ENCODE data around the gene CFAP97D1. TPM values are rescaled to one million over a fixed set of nuclear protein-coding genes. Genes with fewer than 3 reads are reported as not detected.

CFAP97D1 gene
- total and polyA plus RNA-seq, 8 donors: 0.06 to 0.11 (median 0.07) TPM; not detected in 4

DNA sequence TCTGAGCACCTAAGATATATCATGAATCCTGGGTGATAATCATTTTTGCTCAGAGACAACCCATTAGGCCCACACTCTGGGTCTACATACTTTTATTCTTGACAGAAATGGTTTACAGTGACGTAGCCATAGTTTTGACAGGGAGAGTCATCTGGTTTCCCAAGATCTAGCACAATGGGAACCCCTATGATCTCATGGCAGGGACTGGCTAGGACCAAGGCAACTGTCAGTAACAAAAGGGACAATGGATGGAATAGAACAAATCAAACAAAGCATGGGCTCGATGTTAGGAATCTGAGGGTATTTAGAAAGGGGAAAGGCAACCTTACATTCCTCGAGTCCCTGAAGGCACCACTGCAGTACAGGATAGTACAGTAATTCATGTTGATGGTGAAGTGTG, 20.5 kb downstream of the CFAP97D1 start:
- no peak overlapping the region for H3K4me3 ChIP-seq
- no peak overlapping the region for H3K27ac ChIP-seq
- ATAC-seq (no peak), DNase-seq (no peak)
- no peaks in the 10 kb centered on the region for H3K27me3 ChIP-seq
- H3K36me3 ChIP-seq: no peaks in the 10 kb centered on the region
- H3K9me3 ChIP-seq: no peaks in the 10 kb centered on the region
- TF ChIP-seq, protein P1, sequence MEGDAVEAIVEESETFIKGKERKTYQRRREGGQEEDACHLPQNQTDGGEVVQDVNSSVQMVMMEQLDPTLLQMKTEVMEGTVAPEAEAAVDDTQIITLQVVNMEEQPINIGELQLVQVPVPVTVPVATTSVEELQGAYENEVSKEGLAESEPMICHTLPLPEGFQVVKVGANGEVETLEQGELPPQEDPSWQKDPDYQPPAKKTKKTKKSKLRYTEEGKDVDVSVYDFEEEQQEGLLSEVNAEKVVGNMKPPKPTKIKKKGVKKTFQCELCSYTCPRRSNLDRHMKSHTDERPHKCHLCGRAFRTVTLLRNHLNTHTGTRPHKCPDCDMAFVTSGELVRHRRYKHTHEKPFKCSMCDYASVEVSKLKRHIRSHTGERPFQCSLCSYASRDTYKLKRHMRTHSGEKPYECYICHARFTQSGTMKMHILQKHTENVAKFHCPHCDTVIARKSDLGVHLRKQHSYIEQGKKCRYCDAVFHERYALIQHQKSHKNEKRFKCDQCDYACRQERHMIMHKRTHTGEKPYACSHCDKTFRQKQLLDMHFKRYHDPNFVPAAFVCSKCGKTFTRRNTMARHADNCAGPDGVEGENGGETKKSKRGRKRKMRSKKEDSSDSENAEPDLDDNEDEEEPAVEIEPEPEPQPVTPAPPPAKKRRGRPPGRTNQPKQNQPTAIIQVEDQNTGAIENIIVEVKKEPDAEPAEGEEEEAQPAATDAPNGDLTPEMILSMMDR (IDR thresholded peaks at IDR 0.05): no peak
- intact Hi-C loops (cut with DNase I): no loop called here
- no peaks in the 10 kb centered on the region for H3K4me1 ChIP-seq

DNA sequence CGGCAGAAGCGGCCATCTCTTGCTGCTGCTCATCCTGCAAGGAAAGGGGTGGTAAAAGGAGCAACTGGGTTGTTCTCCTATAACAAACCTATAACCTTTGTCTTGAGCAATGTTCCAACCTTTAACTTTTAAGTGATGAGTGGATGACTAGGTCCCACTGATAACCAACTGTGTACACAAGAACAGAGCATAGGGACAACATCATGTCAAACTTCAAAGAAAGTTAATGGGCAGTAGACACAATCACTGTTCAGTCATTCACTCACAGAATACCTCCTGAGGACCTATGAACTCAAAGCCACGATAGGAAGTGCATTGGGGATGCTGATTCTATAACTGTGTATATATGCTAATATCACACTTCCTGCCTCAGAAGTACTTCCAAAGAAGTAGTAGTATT, 21.6 kb downstream of the CFAP97D1 start:
- intact Hi-C loops (cut with DNase I): no loop called here
- Histone ChIP-seq H3K4me1 (no peaks in the 10 kb centered on the region), H3K4me3 (no peak overlapping the region), H3K27me3 (no peaks in the 10 kb centered on the region), H3K27ac (no peak overlapping the region), H3K36me3 (peaks cover 0 to 8% of the 10 kb centered on the region in 2 donors), H3K9me3 (no peaks in the 10 kb centered on the region)
- DNase-seq (no peak), ATAC-seq (no peak)
- TF ChIP-seq, protein P1 (IDR thresholded peaks at IDR 0.05): no peak

DNA sequence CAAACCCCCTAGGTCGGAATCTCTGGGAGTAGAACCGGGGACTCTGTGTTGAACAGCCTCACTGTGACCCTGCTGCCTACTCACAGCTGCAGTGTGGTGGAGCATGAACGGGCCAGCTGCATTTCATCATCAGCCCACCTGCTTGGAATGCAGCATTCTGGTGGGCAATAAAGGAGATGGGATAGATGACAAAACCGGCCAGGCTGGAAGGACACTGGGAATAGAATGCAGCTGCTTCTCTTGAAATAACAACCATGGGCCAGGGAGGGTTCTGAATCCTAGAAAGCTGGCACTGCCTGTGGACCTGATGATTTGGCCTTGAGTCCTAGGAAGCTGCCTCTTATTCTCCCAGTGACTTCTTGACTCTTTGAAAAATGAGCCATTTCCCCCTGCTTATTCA, 23.5 kb downstream of the CFAP97D1 start:
- H3K9me3 ChIP-seq: no peaks in the 10 kb centered on the region
- no peak overlapping the region for H3K4me3 ChIP-seq
- no peak for ATAC-seq
- intact Hi-C loops (cut with DNase I): no loop called here
- no peak for DNase-seq
- peaks cover 0 to 13% of the 10 kb centered on the region in 2 donors for H3K36me3 ChIP-seq
- TF ChIP-seq, protein P1 (IDR thresholded peaks at IDR 0.05): no peak
- no peaks in the 10 kb centered on the region for H3K27me3 ChIP-seq
- no peaks in the 10 kb centered on the region for H3K4me1 ChIP-seq
- H3K27ac ChIP-seq: no peak overlapping the region

GRCh38 chr17:43805117-43805516, 24.9 kb downstream of the CFAP97D1 start:
- H3K9me3 ChIP-seq: no peaks in the 10 kb centered on the region
- no peak overlapping the region for H3K27ac ChIP-seq
- peaks cover 0 to 23% of the 10 kb centered on the region in 2 donors for H3K36me3 ChIP-seq
- TF ChIP-seq, protein P1 (IDR thresholded peaks at IDR 0.05): no peak
- H3K4me3 ChIP-seq: no peak overlapping the region
- no peaks in the 10 kb centered on the region for H3K4me1 ChIP-seq
- H3K27me3 ChIP-seq: no peaks in the 10 kb centered on the region
- no peak for DNase-seq
- intact Hi-C loops (cut with DNase I): no loop called here
- no peak for ATAC-seq

DNA sequence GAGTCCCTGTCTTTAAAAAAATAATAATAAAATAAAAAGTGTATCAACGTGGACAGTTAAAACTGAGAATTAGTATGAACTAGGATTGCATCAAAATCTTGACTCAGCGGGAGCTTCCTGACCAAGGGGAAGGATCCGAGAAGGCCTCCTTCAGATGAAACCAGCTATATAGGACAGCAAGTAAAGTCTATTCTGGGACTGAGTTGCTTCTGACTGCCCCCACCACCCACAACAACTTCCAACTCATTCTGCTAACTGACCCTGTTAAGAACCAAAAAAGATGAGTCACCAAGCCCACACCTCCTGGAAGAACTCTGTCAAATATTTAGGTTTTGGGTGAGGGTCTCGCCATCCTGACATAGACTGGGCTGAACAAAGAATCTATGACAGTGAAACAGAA, 27.8 kb downstream of the CFAP97D1 start:
- TF ChIP-seq, protein P1 (IDR thresholded peaks at IDR 0.05): no peak
- no peak for ATAC-seq
- intact Hi-C loops (cut with DNase I): no loop called here

More for the DNA sequence above, 27.8 kb downstream of the CFAP97D1 start:
- no peak overlapping the region for H3K27ac ChIP-seq
- DNase-seq: no peak
- H3K36me3 ChIP-seq: peaks cover 0 to 41% of the 10 kb centered on the region in 2 donors
- no peaks in the 10 kb centered on the region for H3K27me3 ChIP-seq
- H3K9me3 ChIP-seq: no peaks in the 10 kb centered on the region
- H3K4me3 ChIP-seq: no peak overlapping the region
- no peaks in the 10 kb centered on the region for H3K4me1 ChIP-seq
